Left lobe of liver (tissue), 2 donors: ENCODE results near the gene ARAP2. TPM values are rescaled to one million over a fixed set of nuclear protein-coding genes. Genes with fewer than 3 reads are reported as not detected.

ENCODE experiments used
- ATAC-seq: fragments of 200-7000 bp; cut with Tn5 transposase; one replicate; pipeline ENCODE4 v1.9.1; 2020; ENCODE audit warnings: mild to moderate bottlenecking, moderate library complexity
- DNase-seq: peaks from one replicate; pipeline ENCODE4 v3.0.0-alpha.2; 2020; ENCODE audit warnings: low spot score
- total RNA-seq: library from RNA; stranded (reverse); gene quantifications from one replicate; pipeline ENCODE4 v1.2.1, GENCODE V29; 2021
- donor health status: DM: no; HTN: no; CAD: no; lungs with moderate emphysema.
- donor health status: DM: no; HTN: yes; CAD: no.

Gene ARAP2
- total RNA-seq, 1 donor from 2014 or later: 7.4 TPM

GRCh38 chr4:36267486-36268268, 23.4 kb upstream of the ARAP2 start:
- ATAC-seq (no peak), DNase-seq (no peak)

GRCh38 chr4:36264207-36264826, 20.0 kb upstream of the ARAP2 start:
- no peak for ATAC-seq
- no peak for DNase-seq

GRCh38 chr4:36260731-36261130, 16.4 kb upstream of the ARAP2 start:
- ATAC-seq: no peak
- DNase-seq: no peak

GRCh38 chr4:36256398-36256891, 12.1 kb upstream of the ARAP2 start:
- DNase-seq (no peak), ATAC-seq (no peak)

GRCh38 chr4:36255577-36255976, 11.3 kb upstream of the ARAP2 start:
- DNase-seq: no peak
- no peak for ATAC-seq

- ATAC-seq (no peak), DNase-seq (no peak)
Observed at GRCh38 chr4:36254371-36254770, 10.1 kb upstream of the ARAP2 start.

- ATAC-seq (no peak), DNase-seq (no peak)
Observed at GRCh38 chr4:36251983-36252382, 7.7 kb upstream of the ARAP2 start.

GRCh38 chr4:36249610-36250009, 5.3 kb upstream of the ARAP2 start:
- DNase-seq (no peak), ATAC-seq (no peak)

- DNase-seq (peak; percentile 72), ATAC-seq (peak; percentile 62)
Observed at GRCh38 chr4:36243355-36244256, 708 bp downstream of the ARAP2 start.

GRCh38 chr4:36242629-36243354, 1.5 kb downstream of the ARAP2 start:
- DNase-seq (no peak), ATAC-seq (no peak)

- ATAC-seq (peak; percentile 52), DNase-seq (no peak)
Observed at GRCh38 chr4:36241771-36242170, 2.5 kb downstream of the ARAP2 start.

GRCh38 chr4:36237366-36238313, 6.7 kb downstream of the ARAP2 start:
- ATAC-seq (no peak), DNase-seq (no peak)

GRCh38 chr4:36236159-36236558, 8.2 kb downstream of the ARAP2 start:
- no peak for ATAC-seq
- no peak for DNase-seq

- no peak for ATAC-seq
- no peak for DNase-seq
Observed at GRCh38 chr4:36235306-36235705, 9.0 kb downstream of the ARAP2 start.

GRCh38 chr4:36233567-36234266, 10.6 kb downstream of the ARAP2 start:
- no peak for DNase-seq
- ATAC-seq: no peak

- ATAC-seq: no peak
- no peak for DNase-seq
Observed at GRCh38 chr4:36230534-36230933, 13.8 kb downstream of the ARAP2 start.

GRCh38 chr4:36227913-36228312, 16.4 kb downstream of the ARAP2 start:
- DNase-seq: no peak
- ATAC-seq: no peak

- no peak for DNase-seq
- ATAC-seq: no peak
Observed at GRCh38 chr4:36226430-36227227, 17.7 kb downstream of the ARAP2 start.
